Measurements from ENCODE around the gene ADCY3.

- TF ChIP-seq, protein P1, sequence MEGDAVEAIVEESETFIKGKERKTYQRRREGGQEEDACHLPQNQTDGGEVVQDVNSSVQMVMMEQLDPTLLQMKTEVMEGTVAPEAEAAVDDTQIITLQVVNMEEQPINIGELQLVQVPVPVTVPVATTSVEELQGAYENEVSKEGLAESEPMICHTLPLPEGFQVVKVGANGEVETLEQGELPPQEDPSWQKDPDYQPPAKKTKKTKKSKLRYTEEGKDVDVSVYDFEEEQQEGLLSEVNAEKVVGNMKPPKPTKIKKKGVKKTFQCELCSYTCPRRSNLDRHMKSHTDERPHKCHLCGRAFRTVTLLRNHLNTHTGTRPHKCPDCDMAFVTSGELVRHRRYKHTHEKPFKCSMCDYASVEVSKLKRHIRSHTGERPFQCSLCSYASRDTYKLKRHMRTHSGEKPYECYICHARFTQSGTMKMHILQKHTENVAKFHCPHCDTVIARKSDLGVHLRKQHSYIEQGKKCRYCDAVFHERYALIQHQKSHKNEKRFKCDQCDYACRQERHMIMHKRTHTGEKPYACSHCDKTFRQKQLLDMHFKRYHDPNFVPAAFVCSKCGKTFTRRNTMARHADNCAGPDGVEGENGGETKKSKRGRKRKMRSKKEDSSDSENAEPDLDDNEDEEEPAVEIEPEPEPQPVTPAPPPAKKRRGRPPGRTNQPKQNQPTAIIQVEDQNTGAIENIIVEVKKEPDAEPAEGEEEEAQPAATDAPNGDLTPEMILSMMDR (IDR thresholded peaks at IDR 0.05): no peak
- TF ChIP-seq POLR2A (IDR thresholded peaks at IDR 0.05): no peak
Measured at GRCh38 chr2:24969784-24970183, 49.7 kb upstream of the ADCY3 start.

Measured in adrenal gland (tissue), 5 donors.